Measurements from ENCODE around the gene SLC25A19. TPM values are rescaled to one million over a fixed set of nuclear protein-coding genes. Genes with fewer than 3 reads are reported as not detected.
"Not testable (repeated sequence)": the region's sequence is repeated elsewhere in the genome, so short reads cannot be mapped to it uniquely, and the experiment has no call there.

Gene SLC25A19
- total RNA-seq, 1 experiment from 2014 or later: 19.4 TPM

DNA sequence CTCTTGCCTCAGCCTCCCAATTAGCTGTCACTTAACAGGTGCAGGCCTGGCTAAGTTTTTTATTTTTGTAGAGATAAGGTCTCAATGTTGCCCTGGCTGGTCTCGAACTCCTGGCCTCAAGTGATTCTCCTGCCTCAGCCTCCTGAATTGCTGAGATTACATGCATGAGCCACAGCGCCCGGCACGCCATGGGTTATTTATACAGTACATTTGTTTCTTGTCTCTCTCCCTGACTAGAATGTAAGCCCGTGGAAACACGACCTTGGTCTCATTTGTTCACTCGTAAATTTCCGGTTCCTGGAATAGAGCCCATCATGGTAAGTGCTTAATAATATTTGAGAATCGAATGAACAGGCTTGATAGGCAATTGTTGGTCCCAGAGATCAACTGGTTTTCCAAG lies 2.0 kb downstream of the SLC25A19 start:
- no peaks in the 10 kb centered on the region for H3K9me3 ChIP-seq (ENCODE audit: insufficient read depth, low read depth)
- no peak for DNase-seq
- no peak overlapping the region for H3K27ac ChIP-seq
- CTCF ChIA-PET: no interaction called here
- H3K4me3 ChIP-seq: no peak overlapping the region
- intact Hi-C loops (cut with micrococcal nuclease; ENCODE audit: unreplicated experiment): no loop called here
- H2AFZ ChIP-seq: no peak overlapping the region
- POLR2A ChIA-PET (ENCODE audit: unreplicated experiment): no interaction called here
- peaks cover 4% of the 10 kb centered on the region for H3K4me1 ChIP-seq (replicated peaks; ENCODE audit: insufficient read depth)
- no peaks in the 10 kb centered on the region for H3K9me2 ChIP-seq (ENCODE audit: insufficient read depth)
- no peaks in the 10 kb centered on the region for H3F3A ChIP-seq (ENCODE audit: insufficient read depth, low read depth)
- H3K79me2 ChIP-seq (ENCODE audit: low read depth): peaks cover 15% of the 10 kb centered on the region
- no peaks in the 10 kb centered on the region for H4K20me1 ChIP-seq (ENCODE audit: insufficient read depth)
- H3K36me3 ChIP-seq (ENCODE audit: low read depth): no peaks in the 10 kb centered on the region
- no peak for TF ChIP-seq EZH2 (IDR thresholded peaks at IDR 0.05; ENCODE audit: low read depth)
- TF ChIP-seq, protein P1, sequence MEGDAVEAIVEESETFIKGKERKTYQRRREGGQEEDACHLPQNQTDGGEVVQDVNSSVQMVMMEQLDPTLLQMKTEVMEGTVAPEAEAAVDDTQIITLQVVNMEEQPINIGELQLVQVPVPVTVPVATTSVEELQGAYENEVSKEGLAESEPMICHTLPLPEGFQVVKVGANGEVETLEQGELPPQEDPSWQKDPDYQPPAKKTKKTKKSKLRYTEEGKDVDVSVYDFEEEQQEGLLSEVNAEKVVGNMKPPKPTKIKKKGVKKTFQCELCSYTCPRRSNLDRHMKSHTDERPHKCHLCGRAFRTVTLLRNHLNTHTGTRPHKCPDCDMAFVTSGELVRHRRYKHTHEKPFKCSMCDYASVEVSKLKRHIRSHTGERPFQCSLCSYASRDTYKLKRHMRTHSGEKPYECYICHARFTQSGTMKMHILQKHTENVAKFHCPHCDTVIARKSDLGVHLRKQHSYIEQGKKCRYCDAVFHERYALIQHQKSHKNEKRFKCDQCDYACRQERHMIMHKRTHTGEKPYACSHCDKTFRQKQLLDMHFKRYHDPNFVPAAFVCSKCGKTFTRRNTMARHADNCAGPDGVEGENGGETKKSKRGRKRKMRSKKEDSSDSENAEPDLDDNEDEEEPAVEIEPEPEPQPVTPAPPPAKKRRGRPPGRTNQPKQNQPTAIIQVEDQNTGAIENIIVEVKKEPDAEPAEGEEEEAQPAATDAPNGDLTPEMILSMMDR (conservative IDR thresholded peaks at IDR 0.05): no peak
- H3K4me2 ChIP-seq: no peak overlapping the region
- no TSS peak for BruUV-seq (replicated peaks)
- H3K27me3 ChIP-seq (ENCODE audit: insufficient read depth, low read depth): no peaks in the 10 kb centered on the region

GRCh38 chr17:75285123-75285522 lies 4.1 kb downstream of the SLC25A19 start:
- Histone ChIP-seq H3K4me1 (replicated peaks; ENCODE audit: insufficient read depth) (peaks cover 4% of the 10 kb centered on the region), H3K9me2 (ENCODE audit: insufficient read depth) (no peaks in the 10 kb centered on the region), H3K36me3 (ENCODE audit: low read depth) (no peaks in the 10 kb centered on the region), H3K27ac (no peak overlapping the region), H2AFZ (no peak overlapping the region), H4K20me1 (ENCODE audit: insufficient read depth) (no peaks in the 10 kb centered on the region), H3K9me3 (ENCODE audit: insufficient read depth, low read depth) (no peaks in the 10 kb centered on the region), H3K27me3 (ENCODE audit: insufficient read depth, low read depth) (no peaks in the 10 kb centered on the region), H3K79me2 (ENCODE audit: low read depth) (peaks cover 15% of the 10 kb centered on the region), H3K4me2 (no peak overlapping the region), H3F3A (ENCODE audit: insufficient read depth, low read depth) (no peaks in the 10 kb centered on the region), H3K4me3 (no peak overlapping the region)
- TF ChIP-seq, protein P1 (conservative IDR thresholded peaks at IDR 0.05): no peak
- no peak for TF ChIP-seq EZH2 (IDR thresholded peaks at IDR 0.05; ENCODE audit: low read depth)
- no TSS peak for BruUV-seq (replicated peaks)
- intact Hi-C loops (cut with micrococcal nuclease; ENCODE audit: unreplicated experiment): no loop called here
- ChIA-PET POLR2A (ENCODE audit: unreplicated experiment) (interaction anchor here (0.7 kb wide), 2 partner anchors 113 to 370 kb away, joined by 3 to 4 read pairs; no protein-coding TSS in a partner anchor), CTCF (no interaction called here)
- DNase-seq: no peak

GRCh38 chr17:75280189-75280588 lies 9.0 kb downstream of the SLC25A19 start:
- BruUV-seq (replicated peaks); H3K4me3 ChIP-seq; H4K20me1 ChIP-seq (ENCODE audit: insufficient read depth); H3F3A ChIP-seq (ENCODE audit: insufficient read depth, low read depth); intact Hi-C loops (cut with micrococcal nuclease; ENCODE audit: unreplicated experiment); CTCF ChIA-PET; H3K4me2 ChIP-seq; H3K4me1 ChIP-seq (replicated peaks; ENCODE audit: insufficient read depth); H3K27me3 ChIP-seq (ENCODE audit: insufficient read depth, low read depth); DNase-seq; H3K36me3 ChIP-seq (ENCODE audit: low read depth); H2AFZ ChIP-seq; POLR2A ChIA-PET (ENCODE audit: unreplicated experiment); H3K9me2 ChIP-seq (ENCODE audit: insufficient read depth); H3K9me3 ChIP-seq (ENCODE audit: insufficient read depth, low read depth); H3K27ac ChIP-seq; H3K79me2 ChIP-seq (ENCODE audit: low read depth): not testable (repeated sequence)

DNA sequence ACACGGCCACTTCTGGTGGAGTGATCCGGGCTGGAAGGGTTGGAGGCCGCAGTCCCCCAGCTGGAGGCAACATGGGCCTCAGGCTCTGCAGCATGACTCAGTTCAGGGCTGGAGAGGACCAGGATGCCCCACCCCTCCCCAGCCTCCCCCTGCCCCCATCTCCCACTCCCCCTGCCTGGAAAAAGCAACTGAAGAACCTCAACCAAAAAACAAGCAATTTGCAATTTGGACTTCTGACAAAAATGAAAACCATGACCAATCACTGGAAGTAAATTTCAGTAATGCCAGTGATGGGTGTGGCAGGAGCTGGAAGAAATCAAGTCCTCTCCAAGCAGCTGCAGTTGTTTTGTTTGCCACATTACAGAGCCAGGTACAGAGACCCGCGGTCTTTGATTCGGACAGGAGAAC lies 11.6 kb downstream of the SLC25A19 start:
- Histone ChIP-seq H3K4me2 (no peak overlapping the region), H3K4me3 (no peak overlapping the region), H4K20me1 (ENCODE audit: insufficient read depth) (no peaks in the 10 kb centered on the region), H3K79me2 (ENCODE audit: low read depth) (no peaks in the 10 kb centered on the region), H3K27ac (no peak overlapping the region), H3K9me2 (ENCODE audit: insufficient read depth) (no peaks in the 10 kb centered on the region), H3K4me1 (replicated peaks; ENCODE audit: insufficient read depth) (no peaks in the 10 kb centered on the region; the same call in 1 of the 2 replicates), H3K27me3 (ENCODE audit: insufficient read depth, low read depth) (no peaks in the 10 kb centered on the region), H3K9me3 (ENCODE audit: insufficient read depth, low read depth) (no peaks in the 10 kb centered on the region), H3F3A (ENCODE audit: insufficient read depth, low read depth) (peaks cover 18% of the 10 kb centered on the region; the same call in 1 of the 2 replicates), H2AFZ (no peak overlapping the region), H3K36me3 (ENCODE audit: low read depth) (no peaks in the 10 kb centered on the region)
- TF ChIP-seq EZH2 (IDR thresholded peaks at IDR 0.05; ENCODE audit: low read depth): no peak
- TF ChIP-seq, protein P1 (conservative IDR thresholded peaks at IDR 0.05): no peak
- DNase-seq: no peak
- BruUV-seq (replicated peaks): no TSS peak
- POLR2A ChIA-PET (ENCODE audit: unreplicated experiment): interaction anchor here (0.6 to 1.0 kb wide), 3 partner anchors 10 to 325 kb away, joined by 3 to 9 read pairs (median 6); partner anchors contain the start of gene SLC25A19
- CTCF ChIA-PET: interaction anchor here (0.5 to 1.3 kb wide), 4 partner anchors 12 to 156 kb away, joined by 3 to 8 read pairs (median 3); partner anchors contain the start of gene SLC25A19
- intact Hi-C loops (cut with micrococcal nuclease; ENCODE audit: unreplicated experiment): no loop called here

Measured in PC-9 (cell line).